HepG2 (cell line): ENCODE results near the gene ODAD4. TPM values are rescaled to one million over a fixed set of nuclear protein-coding genes. Genes with fewer than 3 reads are reported as not detected.

Experiments used
- ARHGAP35 ChIP-seq: sonication (generic); formaldehyde crosslinking; IDR thresholded peaks from 2 replicates; pipeline ENCODE4 v1.9.0; 2022; ENCODE audit warnings: mild to moderate bottlenecking, inconsistent platforms, moderate library complexity, missing genetic modification reagents, borderline replicate concordance
- ATF1 ChIP-seq: IDR thresholded peaks from 2 replicates; pipeline ENCODE4 v1.6.1; 2016; ENCODE audit warnings: mild to moderate bottlenecking, control low read depth
- HDAC6 ChIP-seq: fragments of 200-600 bp; sonication (generic); IDR thresholded peaks from 2 replicates; pipeline ENCODE4 v1.7.0; 2017; ENCODE audit warnings: mild to moderate bottlenecking, antibody characterized with exemption, low read length, low read depth
- KDM6A ChIP-seq: IDR thresholded peaks from 2 replicates; pipeline ENCODE4 v1.6.1; 2016; ENCODE audit warnings: low read depth
- KLF11 ChIP-seq: IDR thresholded peaks from 2 replicates; pipeline ENCODE4 v1.6.1; 2016; ENCODE audit warnings: missing compliant biosample characterization
- MEIS1 ChIP-seq: sonication (generic); formaldehyde crosslinking; IDR thresholded peaks from 2 replicates; pipeline ENCODE4 v1.9.0; 2021; ENCODE audit warnings: mild to moderate bottlenecking, missing genetic modification reagents, moderate library complexity, borderline replicate concordance
- MIER3 ChIP-seq: IDR thresholded peaks from 2 replicates; pipeline ENCODE4 v1.6.1; 2016; ENCODE audit warnings: missing compliant biosample characterization, borderline replicate concordance
- XBP1 ChIP-seq: sonication (generic); formaldehyde crosslinking; IDR thresholded peaks from 2 replicates; pipeline ENCODE4 v1.5.0; 2020; ENCODE audit warnings: missing genetic modification reagents
- ZNF335 ChIP-seq: sonication (generic); formaldehyde crosslinking; IDR thresholded peaks from 2 replicates; pipeline ENCODE4 v1.4.0; 2020; ENCODE audit warnings: missing genetic modification reagents
- ZNF383 ChIP-seq: sonication (generic); formaldehyde crosslinking; IDR thresholded peaks from 2 replicates; pipeline ENCODE4 v1.4.0; 2020; ENCODE audit warnings: missing genetic modification reagents, mild to moderate bottlenecking, borderline replicate concordance
- ZNF460 ChIP-seq: sonication (generic); formaldehyde crosslinking; IDR thresholded peaks from 2 replicates; pipeline ENCODE4 v1.5.1; 2020; ENCODE audit warnings: missing genetic modification reagents, mild to moderate bottlenecking, borderline replicate concordance
- polyA plus RNA-seq, 8 experiments: library from polyadenylated mRNA; depleted of rRNA in 3 of 8; stranded (reverse) in 7 of 8; unstranded in 1 of 8; fragments of >200 nt; fragmentation: Illumina TruSeq in 4 of 8; extraction: Trizol in 4 of 8; gene quantifications; 2 replicates each; pipeline versions ENCODE4 v1.2.1 to v1.2.3, GENCODE V29; 2011 to 2016; ENCODE audit warnings: low read depth in 4 of 8, missing spikeins in 1 of 8, mixed read lengths in 1 of 8; ENCODE audit not compliant: insufficient read depth in 1 of 8
- total RNA-seq, 5 experiments: library from RNA; depleted of rRNA; stranded (reverse); fragments of >200 nt; fragmentation: Illumina TruSeq; extraction: Trizol; gene quantifications; 2 replicates each; pipeline ENCODE4 v1.2.3, GENCODE V29; 2016; ENCODE audit warnings: low read depth in 1 of 5
- TF ChIP-seq, protein P1 (sequence below): sonication (generic); formaldehyde crosslinking; IDR thresholded peaks from 2 replicates; pipeline ENCODE4 v1.9.0; 2022; ENCODE audit warnings: low read depth, missing genetic modification reagents
- TF ChIP-seq, protein P2 (sequence below): sonication (generic); formaldehyde crosslinking; IDR thresholded peaks from 2 replicates; pipeline ENCODE4 v1.5.0; 2020; ENCODE audit warnings: mild to moderate bottlenecking, missing genetic modification reagents, moderate library complexity
- TF ChIP-seq, protein P3 (sequence below): sonication (generic); formaldehyde crosslinking; IDR thresholded peaks from 2 replicates; pipeline ENCODE4 v1.4.0; 2020; ENCODE audit warnings: missing genetic modification reagents
- TF ChIP-seq, protein P4 (sequence below): sonication (generic); formaldehyde crosslinking; conservative IDR thresholded peaks from 2 replicates; pipeline ENCODE4 v1.4.0; 2020; ENCODE audit warnings: missing genetic modification reagents
- TF ChIP-seq, protein P5 (sequence below): sonication (generic); formaldehyde crosslinking; IDR thresholded peaks from 2 replicates; pipeline ENCODE4 v1.4.0; 2020; ENCODE audit warnings: missing genetic modification reagents, low read depth, mild to moderate bottlenecking, borderline replicate concordance
- TF ChIP-seq, protein P6 (sequence below): sonication (generic); formaldehyde crosslinking; IDR thresholded peaks from 2 replicates; pipeline ENCODE4 v1.9.0; 2021; ENCODE audit warnings: missing genetic modification reagents, borderline replicate concordance

Gene ODAD4
- total and polyA plus RNA-seq, 2 of the 13 experiments (the other 11 are each of a cell fraction or from before 2014, with no cell fraction given) = 0.48 to 0.53 TPM

DNA sequence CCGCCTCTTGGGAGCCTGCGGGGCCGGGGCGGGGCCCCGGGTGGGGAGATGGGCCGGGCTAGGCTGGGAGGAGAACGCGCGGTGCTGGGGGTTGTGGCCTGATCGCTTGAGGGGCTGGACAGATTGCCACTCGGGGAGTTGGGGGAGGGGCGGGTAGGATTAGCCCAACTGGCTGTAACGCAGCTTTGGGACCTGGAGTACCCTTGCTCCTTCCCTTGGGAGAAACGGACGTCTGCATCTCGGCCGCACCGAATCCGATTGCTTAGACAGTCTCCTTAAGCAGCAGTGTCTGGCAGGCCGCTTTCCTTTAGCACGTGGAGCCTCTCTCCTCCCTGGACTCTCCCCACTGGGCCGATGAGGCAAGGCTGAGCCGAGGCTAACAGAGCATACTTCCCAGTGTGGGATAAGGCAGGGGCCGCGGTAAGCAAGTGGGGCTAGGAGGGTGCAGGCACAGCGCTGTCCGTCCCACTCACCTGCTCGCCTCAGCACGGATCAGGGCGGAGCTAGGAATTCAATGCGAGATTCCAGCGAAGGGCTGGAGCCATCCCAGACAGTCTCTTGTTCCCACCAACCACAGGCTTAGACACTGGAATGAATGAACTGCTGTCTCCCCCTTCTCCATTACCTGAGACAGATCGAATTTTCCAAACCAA is 11.1 kb upstream of the ODAD4 start (continued):
- TF ChIP-seq, protein P1, sequence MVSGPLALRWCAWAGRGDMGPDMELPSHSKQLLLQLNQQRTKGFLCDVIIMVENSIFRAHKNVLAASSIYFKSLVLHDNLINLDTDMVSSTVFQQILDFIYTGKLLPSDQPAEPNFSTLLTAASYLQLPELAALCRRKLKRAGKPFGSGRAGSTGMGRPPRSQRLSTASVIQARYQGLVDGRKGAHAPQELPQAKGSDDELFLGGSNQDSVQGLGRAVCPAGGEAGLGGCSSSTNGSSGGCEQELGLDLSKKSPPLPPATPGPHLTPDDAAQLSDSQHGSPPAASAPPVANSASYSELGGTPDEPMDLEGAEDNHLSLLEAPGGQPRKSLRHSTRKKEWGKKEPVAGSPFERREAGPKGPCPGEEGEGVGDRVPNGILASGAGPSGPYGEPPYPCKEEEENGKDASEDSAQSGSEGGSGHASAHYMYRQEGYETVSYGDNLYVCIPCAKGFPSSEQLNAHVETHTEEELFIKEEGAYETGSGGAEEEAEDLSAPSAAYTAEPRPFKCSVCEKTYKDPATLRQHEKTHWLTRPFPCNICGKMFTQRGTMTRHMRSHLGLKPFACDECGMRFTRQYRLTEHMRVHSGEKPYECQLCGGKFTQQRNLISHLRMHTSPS (CRISPR knock-in tag) = no peak
- TF ChIP-seq ZNF383 (CRISPR knock-in tag) (no peak; the same call in 1 of the 2 replicates), MIER3 (CRISPR knock-in tag) (no peak; the same call in 1 of the 2 replicates), ARHGAP35 (CRISPR knock-in tag) (peak; percentile 90; the same call in 1 of the 2 replicates), ZNF460 (CRISPR knock-in tag) (no peak), KDM6A (CRISPR knock-in tag) (no peak), ZNF335 (CRISPR knock-in tag) (no peak), KLF11 (CRISPR knock-in tag) (no peak), XBP1 (no peak), MEIS1 (CRISPR knock-in tag) (no peak), ATF1 (CRISPR knock-in tag) (0 out of 2 replicates have a peak, but pooled peaks have one; percentile 79), HDAC6 (no peak)
- TF ChIP-seq, protein P2, sequence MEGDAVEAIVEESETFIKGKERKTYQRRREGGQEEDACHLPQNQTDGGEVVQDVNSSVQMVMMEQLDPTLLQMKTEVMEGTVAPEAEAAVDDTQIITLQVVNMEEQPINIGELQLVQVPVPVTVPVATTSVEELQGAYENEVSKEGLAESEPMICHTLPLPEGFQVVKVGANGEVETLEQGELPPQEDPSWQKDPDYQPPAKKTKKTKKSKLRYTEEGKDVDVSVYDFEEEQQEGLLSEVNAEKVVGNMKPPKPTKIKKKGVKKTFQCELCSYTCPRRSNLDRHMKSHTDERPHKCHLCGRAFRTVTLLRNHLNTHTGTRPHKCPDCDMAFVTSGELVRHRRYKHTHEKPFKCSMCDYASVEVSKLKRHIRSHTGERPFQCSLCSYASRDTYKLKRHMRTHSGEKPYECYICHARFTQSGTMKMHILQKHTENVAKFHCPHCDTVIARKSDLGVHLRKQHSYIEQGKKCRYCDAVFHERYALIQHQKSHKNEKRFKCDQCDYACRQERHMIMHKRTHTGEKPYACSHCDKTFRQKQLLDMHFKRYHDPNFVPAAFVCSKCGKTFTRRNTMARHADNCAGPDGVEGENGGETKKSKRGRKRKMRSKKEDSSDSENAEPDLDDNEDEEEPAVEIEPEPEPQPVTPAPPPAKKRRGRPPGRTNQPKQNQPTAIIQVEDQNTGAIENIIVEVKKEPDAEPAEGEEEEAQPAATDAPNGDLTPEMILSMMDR (CRISPR knock-in tag) = 0 out of 2 replicates have a peak, but pooled peaks have one; percentile 14
- TF ChIP-seq, protein P3, sequence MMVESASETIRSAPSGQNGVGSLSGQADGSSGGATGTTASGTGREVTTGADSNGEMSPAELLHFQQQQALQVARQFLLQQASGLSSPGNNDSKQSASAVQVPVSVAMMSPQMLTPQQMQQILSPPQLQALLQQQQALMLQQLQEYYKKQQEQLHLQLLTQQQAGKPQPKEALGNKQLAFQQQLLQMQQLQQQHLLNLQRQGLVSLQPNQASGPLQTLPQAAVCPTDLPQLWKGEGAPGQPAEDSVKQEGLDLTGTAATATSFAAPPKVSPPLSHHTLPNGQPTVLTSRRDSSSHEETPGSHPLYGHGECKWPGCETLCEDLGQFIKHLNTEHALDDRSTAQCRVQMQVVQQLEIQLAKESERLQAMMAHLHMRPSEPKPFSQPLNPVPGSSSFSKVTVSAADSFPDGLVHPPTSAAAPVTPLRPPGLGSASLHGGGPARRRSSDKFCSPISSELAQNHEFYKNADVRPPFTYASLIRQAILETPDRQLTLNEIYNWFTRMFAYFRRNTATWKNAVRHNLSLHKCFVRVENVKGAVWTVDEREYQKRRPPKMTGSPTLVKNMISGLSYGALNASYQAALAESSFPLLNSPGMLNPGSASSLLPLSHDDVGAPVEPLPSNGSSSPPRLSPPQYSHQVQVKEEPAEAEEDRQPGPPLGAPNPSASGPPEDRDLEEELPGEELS = peak; percentile 62; the same call in 1 of the 2 replicates
- TF ChIP-seq, protein P4, sequence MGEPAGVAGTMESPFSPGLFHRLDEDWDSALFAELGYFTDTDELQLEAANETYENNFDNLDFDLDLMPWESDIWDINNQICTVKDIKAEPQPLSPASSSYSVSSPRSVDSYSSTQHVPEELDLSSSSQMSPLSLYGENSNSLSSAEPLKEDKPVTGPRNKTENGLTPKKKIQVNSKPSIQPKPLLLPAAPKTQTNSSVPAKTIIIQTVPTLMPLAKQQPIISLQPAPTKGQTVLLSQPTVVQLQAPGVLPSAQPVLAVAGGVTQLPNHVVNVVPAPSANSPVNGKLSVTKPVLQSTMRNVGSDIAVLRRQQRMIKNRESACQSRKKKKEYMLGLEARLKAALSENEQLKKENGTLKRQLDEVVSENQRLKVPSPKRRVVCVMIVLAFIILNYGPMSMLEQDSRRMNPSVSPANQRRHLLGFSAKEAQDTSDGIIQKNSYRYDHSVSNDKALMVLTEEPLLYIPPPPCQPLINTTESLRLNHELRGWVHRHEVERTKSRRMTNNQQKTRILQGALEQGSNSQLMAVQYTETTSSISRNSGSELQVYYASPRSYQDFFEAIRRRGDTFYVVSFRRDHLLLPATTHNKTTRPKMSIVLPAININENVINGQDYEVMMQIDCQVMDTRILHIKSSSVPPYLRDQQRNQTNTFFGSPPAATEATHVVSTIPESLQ (CRISPR knock-in tag) = no peak; the same call in 1 of the 2 replicates
- TF ChIP-seq, protein P5, sequence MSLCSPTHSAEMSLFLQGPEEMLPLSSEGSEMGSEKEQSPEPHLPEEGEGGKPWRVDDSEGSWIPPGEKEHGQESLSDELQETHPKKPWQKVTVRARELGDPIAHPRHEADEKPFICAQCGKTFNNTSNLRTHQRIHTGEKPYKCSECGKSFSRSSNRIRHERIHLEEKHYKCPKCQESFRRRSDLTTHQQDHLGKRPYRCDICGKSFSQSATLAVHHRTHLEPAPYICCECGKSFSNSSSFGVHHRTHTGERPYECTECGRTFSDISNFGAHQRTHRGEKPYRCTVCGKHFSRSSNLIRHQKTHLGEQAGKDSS = peak; percentile 90
- TF ChIP-seq, protein P6, sequence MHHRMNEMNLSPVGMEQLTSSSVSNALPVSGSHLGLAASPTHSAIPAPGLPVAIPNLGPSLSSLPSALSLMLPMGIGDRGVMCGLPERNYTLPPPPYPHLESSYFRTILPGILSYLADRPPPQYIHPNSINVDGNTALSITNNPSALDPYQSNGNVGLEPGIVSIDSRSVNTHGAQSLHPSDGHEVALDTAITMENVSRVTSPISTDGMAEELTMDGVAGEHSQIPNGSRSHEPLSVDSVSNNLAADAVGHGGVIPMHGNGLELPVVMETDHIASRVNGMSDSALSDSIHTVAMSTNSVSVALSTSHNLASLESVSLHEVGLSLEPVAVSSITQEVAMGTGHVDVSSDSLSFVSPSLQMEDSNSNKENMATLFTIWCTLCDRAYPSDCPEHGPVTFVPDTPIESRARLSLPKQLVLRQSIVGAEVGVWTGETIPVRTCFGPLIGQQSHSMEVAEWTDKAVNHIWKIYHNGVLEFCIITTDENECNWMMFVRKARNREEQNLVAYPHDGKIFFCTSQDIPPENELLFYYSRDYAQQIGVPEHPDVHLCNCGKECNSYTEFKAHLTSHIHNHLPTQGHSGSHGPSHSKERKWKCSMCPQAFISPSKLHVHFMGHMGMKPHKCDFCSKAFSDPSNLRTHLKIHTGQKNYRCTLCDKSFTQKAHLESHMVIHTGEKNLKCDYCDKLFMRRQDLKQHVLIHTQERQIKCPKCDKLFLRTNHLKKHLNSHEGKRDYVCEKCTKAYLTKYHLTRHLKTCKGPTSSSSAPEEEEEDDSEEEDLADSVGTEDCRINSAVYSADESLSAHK (CRISPR knock-in tag) = no peak
